GM12865 (cell line): ENCODE measurements around the gene ZBTB7A.

ENCODE experiments used
- DNase-seq: peaks from one replicate; pipeline ENCODE4 v3.0.0; 2010; ENCODE audit warnings: low read depth
- H3K4me3 ChIP-seq: 2 replicates; pipeline ENCODE4 v1.5.1; 2011; ENCODE audit warnings: mild to moderate bottlenecking, low read depth, low read length, control low read depth
- CTCF ChIP-seq: IDR thresholded peaks from 2 replicates; pipeline ENCODE4 v1.5.1; 2011; ENCODE audit warnings: low read length, control low read depth, low read depth, inconsistent platforms; ENCODE audit not compliant: insufficient read depth; ENCODE audit errors: missing control alignments

ZBTB7A gene

GRCh38 chr19:4087787-4088679 is 21.3 kb upstream of the ZBTB7A start:
- no peak for TF ChIP-seq CTCF
- DNase-seq: no peak
- no peak overlapping the region for H3K4me3 ChIP-seq

- DNase-seq: no peak
- H3K4me3 ChIP-seq: no peak overlapping the region
- no peak for TF ChIP-seq CTCF
Observed at GRCh38 chr19:4086411-4086867, 19.7 kb upstream of the ZBTB7A start.

GRCh38 chr19:4084547-4084877 is 17.8 kb upstream of the ZBTB7A start:
- no peak for TF ChIP-seq CTCF
- no peak for DNase-seq
- H3K4me3 ChIP-seq: no peak overlapping the region

- DNase-seq: peak; percentile 66
- TF ChIP-seq CTCF: no peak
- H3K4me3 ChIP-seq: 0 out of 2 replicates have a peak overlapping the region, but pooled peaks have one; percentile 3
Observed at GRCh38 chr19:4083677-4084546, 17.2 kb upstream of the ZBTB7A start.

GRCh38 chr19:4082172-4082571 is 15.5 kb upstream of the ZBTB7A start:
- TF ChIP-seq CTCF: no peak
- no peak overlapping the region for H3K4me3 ChIP-seq
- DNase-seq: no peak

- H3K4me3 ChIP-seq: no peak overlapping the region
- TF ChIP-seq CTCF: no peak
- DNase-seq: no peak
Observed at GRCh38 chr19:4081441-4082129, 14.9 kb upstream of the ZBTB7A start.
